Gastroesophageal sphincter (tissue), 4 donors: ENCODE measurements around the gene NHP2. TPM values are rescaled to one million over a fixed set of nuclear protein-coding genes. Genes with fewer than 3 reads are reported as not detected.

Experiments used
- ATAC-seq: fragments of 150-250 bp; one replicate; pipeline ENCODE4 v1.9.1; 2016; ENCODE audit warnings: mild to moderate bottlenecking, moderate library complexity
- H3K27ac ChIP-seq, 4 donors: fragments of 200-600 bp; sonication (generic) in 3 of 4; 1 replicate in 3 of 4; 2 replicates in 1 of 4; pipeline ENCODE4 v1.5.1; 2016 to 2019
- H3K27me3 ChIP-seq: fragments of 200-600 bp; sonication (generic); one replicate; pipeline ENCODE4 v1.5.1; 2019
- H3K36me3 ChIP-seq, 2 donors: fragments of 200-600 bp; sonication (generic); one replicate each; pipeline ENCODE4 v1.5.1; 2019; ENCODE audit warnings: control low read depth in 1 of 2
- H3K4me1 ChIP-seq, 3 donors: fragments of 200-600 bp; sonication (generic); 1 replicate in 2 of 3; 2 replicates in 1 of 3; pipeline ENCODE4 v1.5.1; 2016 to 2019; ENCODE audit warnings: control low read depth in 2 of 3
- H3K4me3 ChIP-seq, 2 donors: fragments of 200-600 bp; sonication (generic); one replicate each; pipeline ENCODE4 v1.5.1; 2019; ENCODE audit warnings: mild to moderate bottlenecking in 1 of 2, moderate library complexity in 1 of 2
- H3K9me3 ChIP-seq, 3 donors: fragments of 200-600 bp; sonication (generic); one replicate each; pipeline ENCODE4 v1.5.1; 2017 to 2019; ENCODE audit warnings: control low read depth in 2 of 3
- CTCF ChIP-seq, 4 experiments: fragments of 200-600 bp in 2 of 4; fragments of 450-650 bp in 2 of 4; sonication (generic) in 1 of 4; IDR thresholded peaks; one replicate each; pipeline ENCODE4 v1.5.1; 2017 to 2019; ENCODE audit warnings: antibody characterized with exemption in 4 of 4, mild to moderate bottlenecking in 2 of 4, moderate library complexity in 2 of 4
- EP300 ChIP-seq: sonication (generic); formaldehyde crosslinking; IDR thresholded peaks from one replicate; pipeline ENCODE4 v1.6.1; 2017; ENCODE audit warnings: antibody characterized with exemption, mild to moderate bottlenecking
- POLR2A ChIP-seq, 2 donors: fragments of 450-650 bp; IDR thresholded peaks; one replicate each; pipeline ENCODE4 v1.6.1; 2017; ENCODE audit warnings: antibody characterized with exemption in 2 of 2, mild to moderate bottlenecking in 2 of 2, moderate library complexity in 1 of 2
- POLR2AphosphoS5 ChIP-seq: sonication (generic); formaldehyde crosslinking; IDR thresholded peaks from one replicate; pipeline ENCODE4 v1.6.1; 2017; ENCODE audit warnings: antibody characterized with exemption
- WGBS, 2 donors: methylation state at CpG; one replicate each; pipeline ENCODE4 v1.1.5; 2018; ENCODE audit warnings: low coverage in 1 of 2; 5-methylcytosine and 5-hydroxymethylcytosine counted together
- total RNA-seq, 4 donors: library from RNA; depleted of rRNA; stranded (reverse); fragments of >200 nt; gene quantifications; one replicate each; pipeline ENCODE4 v1.1.0, GENCODE V29; 2016

The NHP2 gene
- total RNA-seq, 4 donors from 2014 or later: 192 to 253 (median 218) TPM

GRCh38 chr5:178180141-178180863, 26.6 kb upstream of the NHP2 start:
- no peak for TF ChIP-seq POLR2A (IDR thresholded peaks at IDR 0.05)
- 13 to 25% methylated on average over 5 to 6 of the region's 9 CpGs for WGBS, 2 donors
- no peak overlapping the region for H3K4me3 ChIP-seq
- H3K27me3 ChIP-seq: peaks cover 26% of the 10 kb centered on the region
- no peaks in the 10 kb centered on the region for H3K4me1 ChIP-seq
- no peaks in the 10 kb centered on the region for H3K36me3 ChIP-seq
- H3K27ac ChIP-seq: no peak overlapping the region
- ATAC-seq: no peak
- peaks cover 0 to 7% (median 0%) of the 10 kb centered on the region in 3 donors for H3K9me3 ChIP-seq

GRCh38 chr5:178177569-178177968, 23.9 kb upstream of the NHP2 start:
- ATAC-seq: no peak
- WGBS, 2 donors: 100% methylated on average over 1 of the region's 8 CpGs; no CpG with 5 or more reads in 1 of the 2 donors
- Histone ChIP-seq H3K27me3 (peaks cover 26% of the 10 kb centered on the region), H3K4me1 (no peaks in the 10 kb centered on the region), H3K9me3 (peaks cover 0 to 7% (median 0%) of the 10 kb centered on the region in 3 donors), H3K4me3 (no peak overlapping the region), H3K36me3 (no peaks in the 10 kb centered on the region), H3K27ac (no peak overlapping the region)
- TF ChIP-seq POLR2AphosphoS5 (no peak), CTCF (IDR thresholded peaks at IDR 0.05) (no peak), POLR2A (IDR thresholded peaks at IDR 0.05) (no peak), EP300 (no peak)

GRCh38 chr5:178176791-178177190, 23.1 kb upstream of the NHP2 start:
- Histone ChIP-seq H3K36me3 (no peaks in the 10 kb centered on the region), H3K4me3 (no peak overlapping the region), H3K4me1 (no peaks in the 10 kb centered on the region), H3K27me3 (peaks cover 22% of the 10 kb centered on the region), H3K9me3 (peaks cover 0 to 7% (median 0%) of the 10 kb centered on the region in 3 donors), H3K27ac (no peak overlapping the region)
- ATAC-seq: no peak
- 67 to 75% methylated on average over 1 to 6 of the region's 6 CpGs for WGBS, 2 donors
- no peak for TF ChIP-seq EP300
- TF ChIP-seq POLR2AphosphoS5: no peak
- no peak for TF ChIP-seq CTCF (IDR thresholded peaks at IDR 0.05)
- no peak for TF ChIP-seq POLR2A (IDR thresholded peaks at IDR 0.05)

DNA sequence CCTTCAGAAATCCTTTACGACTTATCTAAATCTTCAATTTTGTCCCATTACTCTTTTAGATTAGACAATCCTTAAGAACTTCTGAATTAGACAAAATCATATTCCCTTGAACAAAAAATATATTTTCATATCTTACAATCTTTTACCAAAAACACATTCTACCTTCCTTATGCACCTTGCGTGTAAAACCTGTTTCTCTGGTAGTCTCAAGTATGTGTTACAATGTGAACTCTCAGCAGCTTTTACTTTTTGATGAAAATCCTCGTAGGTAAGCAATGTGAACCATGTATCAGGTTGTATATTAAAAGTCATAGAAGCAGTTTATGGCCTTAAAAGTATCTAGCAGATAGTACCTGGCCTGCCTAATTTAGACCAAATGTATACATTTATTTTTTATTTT, 20.8 kb upstream of the NHP2 start:
- no peaks in the 10 kb centered on the region for H3K4me1 ChIP-seq
- H3K4me3 ChIP-seq: no peak overlapping the region
- H3K27ac ChIP-seq: no peak overlapping the region
- ATAC-seq: no peak
- 84 to 92% methylated on average over 3 of the region's 3 CpGs for WGBS, 2 donors
- H3K36me3 ChIP-seq: no peaks in the 10 kb centered on the region
- TF ChIP-seq POLR2AphosphoS5 (no peak), CTCF (IDR thresholded peaks at IDR 0.05) (no peak)
- H3K27me3 ChIP-seq: peaks cover 1% of the 10 kb centered on the region
- H3K9me3 ChIP-seq: peaks cover 0 to 4% (median 0%) of the 10 kb centered on the region in 3 donors

- no peak for TF ChIP-seq POLR2AphosphoS5
- no peak for TF ChIP-seq CTCF (IDR thresholded peaks at IDR 0.05)
- no peak for TF ChIP-seq EP300
- TF ChIP-seq POLR2A (IDR thresholded peaks at IDR 0.05): no peak
- no peaks in the 10 kb centered on the region for H3K4me1 ChIP-seq
- no peak for ATAC-seq
- H3K4me3 ChIP-seq: no peak overlapping the region
- H3K9me3 ChIP-seq: no peaks in the 10 kb centered on the region
- no peak overlapping the region for H3K27ac ChIP-seq
- H3K36me3 ChIP-seq: no peaks in the 10 kb centered on the region
- peaks cover 15% of the 10 kb centered on the region for H3K27me3 ChIP-seq
- 79 to 83% methylated on average over 1 to 2 of the region's 2 CpGs for WGBS, 2 donors
Measured at GRCh38 chr5:178170455-178170854, 16.8 kb upstream of the NHP2 start.
